Upper lobe of left lung (tissue), 4 donors: ENCODE measurements around the gene ADAM15.

ENCODE experiments used
- CTCF ChIP-seq, 6 experiments: fragments of 450-650 bp in 4 of 6; fragments of 200-600 bp in 2 of 6; sonication (generic) in 2 of 6; IDR thresholded peaks; one replicate each; pipeline ENCODE4 v1.5.1; 2016 to 2019; ENCODE audit warnings: antibody characterized with exemption in 6 of 6
- POLR2A ChIP-seq, 4 donors: fragments of 450-650 bp; IDR thresholded peaks; one replicate each; pipeline ENCODE4 v1.5.1; 2016 to 2017; ENCODE audit warnings: antibody characterized with exemption in 4 of 4, mild to moderate bottlenecking in 2 of 4
- POLR2AphosphoS5 ChIP-seq, 2 donors: sonication (generic); formaldehyde crosslinking; IDR thresholded peaks; one replicate each; pipeline ENCODE4 v1.5.1; 2017; ENCODE audit warnings: antibody characterized with exemption in 2 of 2

GRCh38 chr1:155110381-155110780 lies 59.3 kb downstream of the ADAM15 start:
- no peak for TF ChIP-seq CTCF (IDR thresholded peaks at IDR 0.05)
- TF ChIP-seq POLR2AphosphoS5 (IDR thresholded peaks at IDR 0.05), result no peak
- TF ChIP-seq POLR2A (IDR thresholded peaks at IDR 0.05), result no peak
